GM10266 (cell line): ENCODE data around the gene DVL1.

Source experiments
- DNase-seq: peaks from one replicate; pipeline ENCODE4 v3.0.0; 2012; ENCODE audit errors: extremely low spot score
- TF ChIP-seq, protein P1 (sequence below): IDR thresholded peaks from 2 replicates; pipeline ENCODE4 v1.5.1; 2012; ENCODE audit warnings: mild to moderate bottlenecking, low read depth; ENCODE audit not compliant: control insufficient read depth, insufficient read depth; ENCODE audit errors: missing control alignments

Gene DVL1

DNA sequence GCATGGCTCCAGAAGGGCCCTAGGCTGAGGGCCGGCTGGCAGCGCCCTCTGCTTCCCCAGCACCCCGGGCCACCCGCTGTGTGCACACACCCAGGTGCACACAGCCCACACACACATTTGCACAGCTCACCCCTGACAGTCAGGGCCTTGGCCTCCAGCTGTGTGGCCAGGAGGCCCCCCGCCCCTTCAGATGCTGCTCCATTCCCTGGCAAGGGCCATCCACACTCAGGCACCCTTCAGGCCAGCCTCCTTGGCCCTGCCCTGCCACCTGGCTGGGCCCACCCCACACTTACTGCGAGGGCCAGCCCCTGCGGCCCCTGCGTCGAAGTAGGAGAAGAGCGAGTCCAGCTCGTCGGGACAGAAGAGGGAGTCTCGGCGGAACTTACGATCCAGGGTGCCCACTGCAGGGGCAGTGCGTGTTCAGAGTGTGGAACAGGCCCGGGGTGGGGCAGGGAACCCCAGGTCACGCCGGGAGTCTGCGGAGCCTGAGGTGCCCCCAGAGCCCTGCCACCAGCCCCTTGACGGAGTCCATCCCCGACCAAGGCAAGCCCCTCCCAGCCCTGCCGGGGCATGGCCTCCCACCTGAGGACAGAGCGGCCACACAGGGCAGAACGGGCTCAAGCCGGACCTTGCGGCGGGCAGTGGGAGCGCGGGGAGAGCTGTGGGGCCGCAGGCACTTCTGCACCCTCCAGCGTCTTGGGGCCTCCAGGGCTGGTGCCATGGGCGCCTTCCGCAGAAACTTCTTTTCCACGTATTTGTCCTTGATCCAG, 53.9 kb downstream of the DVL1 start:
- TF ChIP-seq, protein P1, sequence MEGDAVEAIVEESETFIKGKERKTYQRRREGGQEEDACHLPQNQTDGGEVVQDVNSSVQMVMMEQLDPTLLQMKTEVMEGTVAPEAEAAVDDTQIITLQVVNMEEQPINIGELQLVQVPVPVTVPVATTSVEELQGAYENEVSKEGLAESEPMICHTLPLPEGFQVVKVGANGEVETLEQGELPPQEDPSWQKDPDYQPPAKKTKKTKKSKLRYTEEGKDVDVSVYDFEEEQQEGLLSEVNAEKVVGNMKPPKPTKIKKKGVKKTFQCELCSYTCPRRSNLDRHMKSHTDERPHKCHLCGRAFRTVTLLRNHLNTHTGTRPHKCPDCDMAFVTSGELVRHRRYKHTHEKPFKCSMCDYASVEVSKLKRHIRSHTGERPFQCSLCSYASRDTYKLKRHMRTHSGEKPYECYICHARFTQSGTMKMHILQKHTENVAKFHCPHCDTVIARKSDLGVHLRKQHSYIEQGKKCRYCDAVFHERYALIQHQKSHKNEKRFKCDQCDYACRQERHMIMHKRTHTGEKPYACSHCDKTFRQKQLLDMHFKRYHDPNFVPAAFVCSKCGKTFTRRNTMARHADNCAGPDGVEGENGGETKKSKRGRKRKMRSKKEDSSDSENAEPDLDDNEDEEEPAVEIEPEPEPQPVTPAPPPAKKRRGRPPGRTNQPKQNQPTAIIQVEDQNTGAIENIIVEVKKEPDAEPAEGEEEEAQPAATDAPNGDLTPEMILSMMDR = no peak
- DNase-seq = no peak

DNA sequence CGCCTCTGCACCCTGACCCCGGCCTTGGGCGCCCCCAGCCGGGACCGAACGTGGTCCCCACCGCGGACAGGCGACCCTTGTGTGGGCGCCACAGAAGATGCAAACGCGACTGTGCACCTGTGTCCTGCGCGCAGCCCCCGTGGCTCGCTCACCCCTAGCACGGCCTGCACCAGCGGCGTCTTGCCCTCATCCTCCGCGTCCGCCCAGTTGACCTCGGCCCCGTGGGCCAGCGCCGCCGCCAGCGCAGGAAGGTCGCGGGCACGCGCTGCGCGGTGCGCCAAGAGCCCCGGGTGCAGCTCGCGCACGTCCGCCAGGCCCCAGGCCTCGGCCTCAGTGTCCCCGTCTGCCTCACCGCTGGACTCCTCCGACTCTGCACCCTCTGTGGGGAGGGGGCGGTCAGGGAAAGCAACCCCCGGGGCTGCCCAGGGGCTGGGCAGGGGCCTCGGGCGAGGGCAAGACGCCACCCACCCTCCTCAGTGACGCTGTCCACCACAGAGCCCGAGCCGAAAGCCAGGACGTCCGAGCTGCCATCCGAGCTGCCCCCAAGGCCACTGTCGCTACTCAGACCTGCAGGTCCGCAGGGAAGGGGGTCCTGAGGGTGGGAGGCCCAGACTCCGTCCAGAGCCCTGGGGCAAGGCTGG, 54.8 kb downstream of the DVL1 start:
- DNase-seq = no peak
- TF ChIP-seq, protein P1 = no peak

GRCh38 chr1:1293263-1294249, 55.7 kb downstream of the DVL1 start:
- no peak for DNase-seq
- TF ChIP-seq, protein P1 = no peak

GRCh38 chr1:1292851-1293250, 56.4 kb downstream of the DVL1 start:
- no peak for DNase-seq

DNA sequence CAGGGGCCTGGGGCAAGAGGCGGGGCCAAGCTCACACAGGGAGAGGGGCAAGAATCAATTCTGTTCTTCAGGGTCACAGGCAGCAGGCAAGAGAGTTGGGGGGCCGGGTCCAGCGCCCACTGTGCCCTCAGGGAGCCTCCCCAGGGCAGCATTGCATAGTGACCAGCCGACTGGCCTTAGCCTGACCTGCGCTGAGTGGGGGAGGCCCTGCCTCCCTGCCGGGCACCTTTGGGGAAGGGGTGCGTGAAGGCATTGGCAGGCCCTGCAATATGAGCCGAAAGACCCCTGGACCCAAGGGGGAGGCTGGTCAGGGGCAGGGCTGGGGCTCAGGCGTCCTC, 56.8 kb downstream of the DVL1 start:
- TF ChIP-seq, protein P1 = no peak
- DNase-seq = no peak

More at GRCh38 chr1:1292851-1293250, 56.4 kb downstream of the DVL1 start:
- TF ChIP-seq, protein P1 = no peak

DNA sequence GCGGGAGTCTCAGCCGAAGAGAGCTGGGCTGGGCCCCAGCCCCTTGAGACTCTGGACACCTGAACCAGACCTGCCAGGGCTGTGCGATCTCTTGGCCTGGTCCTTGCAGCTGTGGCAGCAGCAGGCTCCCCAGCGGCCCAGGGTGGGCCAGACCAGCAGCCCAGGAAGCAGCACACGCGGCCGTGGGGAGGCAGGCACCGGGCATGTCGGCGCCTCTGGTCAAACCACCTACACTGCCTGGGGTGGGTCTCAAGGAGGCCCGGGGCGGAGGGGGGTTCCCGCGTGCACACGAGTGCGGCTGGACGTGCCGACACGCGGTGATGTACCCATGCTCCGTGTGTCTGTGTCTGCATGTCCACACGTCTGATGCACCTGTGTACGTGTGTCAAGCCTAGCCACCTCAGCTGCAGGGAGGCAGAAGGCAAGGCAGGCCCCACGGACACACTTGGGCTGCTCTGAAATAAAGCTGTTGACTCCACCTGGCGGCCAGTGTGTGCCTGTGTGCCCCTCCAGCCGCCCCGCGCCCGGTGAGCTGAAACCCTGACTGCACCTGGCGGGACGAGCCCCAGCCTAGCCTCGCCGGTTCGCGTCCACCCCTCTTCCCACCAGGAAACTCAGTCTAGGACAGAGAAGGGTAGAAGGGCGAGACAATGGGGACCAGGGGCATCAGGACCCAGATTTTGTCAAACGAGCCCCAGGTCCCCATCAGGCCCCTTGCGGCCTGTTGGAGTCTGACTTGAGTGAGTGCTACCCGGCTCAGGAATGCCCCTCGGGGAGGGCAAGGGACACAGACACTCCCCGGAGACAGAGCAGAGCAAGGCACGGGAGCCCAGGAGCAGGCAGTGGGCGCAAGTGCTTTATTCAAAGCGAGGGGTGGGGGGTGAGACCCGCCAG, 57.4 kb downstream of the DVL1 start:
- peak; percentile 88 for DNase-seq
- TF ChIP-seq, protein P1 = peak; percentile 82
